ENCODE measurements around the gene TXNDC5.
A peak's percentile ranks its signal among the peaks of the same experiment; 100 is the strongest.

- peak; percentile 40 for TF ChIP-seq CTCF (IDR thresholded peaks at IDR 0.05; ENCODE audit: low read length)
- TF ChIP-seq EZH2 (optimal IDR thresholded peaks at IDR 0.05; ENCODE audit: low read depth, low read length), result no peak
- no peak for TF ChIP-seq EZH2phosphoT487 (IDR thresholded peaks at IDR 0.05; ENCODE audit: low read length)
Observed at GRCh38 chr6:7899101-7899888, 11.3 kb downstream of the TXNDC5 start.

Measured in MM.1S (cell line).